ENCODE results near the gene PRPF19.

PRPF19 gene

DNA sequence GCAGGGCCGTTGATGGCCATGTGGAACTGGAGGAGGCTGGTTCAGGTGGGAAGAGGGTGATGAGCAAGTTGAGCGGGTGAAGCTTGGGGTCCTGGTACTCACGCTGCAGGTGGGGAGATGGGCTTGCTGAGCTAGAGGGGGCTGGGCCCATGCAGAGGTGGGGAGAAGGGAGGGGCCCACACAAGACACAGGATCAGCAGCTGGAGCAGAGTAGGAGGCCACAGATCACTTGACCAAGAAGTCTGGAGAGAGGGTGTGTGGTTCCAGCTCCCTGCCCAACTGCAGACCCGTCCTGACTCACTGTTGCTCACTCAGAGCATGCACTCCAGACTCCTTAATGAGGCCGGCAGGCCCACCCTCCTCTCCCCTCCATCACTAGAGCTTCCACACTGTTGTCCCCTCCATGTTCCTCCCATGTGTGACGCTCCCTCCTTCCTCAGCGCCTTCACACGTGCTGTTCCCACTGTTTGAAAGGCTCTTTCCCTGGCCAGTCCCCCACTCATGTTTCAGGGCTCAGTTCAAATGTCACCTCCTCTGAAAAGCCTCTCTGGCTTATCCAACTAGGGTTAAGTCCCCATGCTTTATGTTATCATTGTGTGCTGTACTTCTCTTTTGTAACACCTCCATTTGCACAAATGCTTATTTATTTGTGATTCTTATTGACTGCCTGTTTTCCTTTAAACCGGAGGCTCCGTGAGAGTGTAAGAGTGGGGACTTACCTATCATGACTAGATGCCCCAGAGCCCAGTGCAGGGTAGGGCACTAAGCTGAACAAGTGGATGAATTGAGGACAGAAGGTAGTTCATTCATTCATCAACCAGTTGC lies 62.1 kb downstream of the PRPF19 start:
- TF ChIP-seq POLR2A (IDR thresholded peaks at IDR 0.05; ENCODE audit: low read depth, low read length), result no peak
- DNase-seq (ENCODE audit: insufficient read length, low spot score) (no peak), FAIRE-seq (no peak)

DNA sequence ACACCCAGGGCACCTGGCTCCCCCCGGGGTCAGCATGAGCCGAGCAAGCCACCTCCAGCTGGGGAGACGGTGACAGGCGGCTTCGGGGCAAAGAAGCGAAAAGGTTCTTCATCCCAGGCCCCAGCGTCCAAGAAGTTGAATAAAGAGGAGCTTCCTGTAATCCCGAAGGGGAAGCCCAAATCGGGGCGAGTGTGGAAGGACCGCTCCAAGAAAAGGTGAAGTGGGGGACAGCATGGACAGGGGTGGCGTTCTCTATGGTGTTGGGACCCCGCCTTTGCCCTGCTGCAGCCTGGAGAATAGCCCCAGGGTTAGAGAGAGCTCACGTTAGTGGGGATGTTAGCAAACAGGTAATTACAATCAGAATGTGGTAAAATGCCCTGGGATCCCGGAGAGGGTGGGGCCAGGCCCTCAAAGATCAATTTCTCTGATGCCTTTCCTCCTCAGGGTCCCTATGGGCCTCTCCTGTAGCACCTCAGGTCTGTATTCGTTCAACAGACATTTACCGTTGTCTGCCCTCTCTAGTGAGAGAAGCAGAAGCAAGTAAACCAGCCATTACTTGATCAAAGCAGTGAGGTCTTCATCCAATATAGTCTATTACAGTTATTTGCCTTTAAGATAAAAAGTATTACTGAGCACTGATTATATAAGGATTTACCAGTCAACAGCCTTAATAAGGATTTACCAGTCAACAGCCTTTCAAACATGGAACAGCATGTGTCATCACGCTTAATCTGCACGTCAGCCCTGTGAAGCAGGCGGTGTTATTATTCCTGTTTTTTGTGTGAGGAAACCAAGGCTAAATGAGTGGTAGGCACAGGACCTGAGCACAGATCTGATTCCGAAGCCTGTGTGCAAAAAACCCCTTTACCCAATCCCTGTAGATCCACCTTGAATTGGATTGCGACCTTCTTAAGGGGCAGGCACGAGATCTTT lies 63.5 kb downstream of the PRPF19 start:
- DNase-seq (ENCODE audit: insufficient read length, low spot score), result no peak
- FAIRE-seq, result no peak

DNA sequence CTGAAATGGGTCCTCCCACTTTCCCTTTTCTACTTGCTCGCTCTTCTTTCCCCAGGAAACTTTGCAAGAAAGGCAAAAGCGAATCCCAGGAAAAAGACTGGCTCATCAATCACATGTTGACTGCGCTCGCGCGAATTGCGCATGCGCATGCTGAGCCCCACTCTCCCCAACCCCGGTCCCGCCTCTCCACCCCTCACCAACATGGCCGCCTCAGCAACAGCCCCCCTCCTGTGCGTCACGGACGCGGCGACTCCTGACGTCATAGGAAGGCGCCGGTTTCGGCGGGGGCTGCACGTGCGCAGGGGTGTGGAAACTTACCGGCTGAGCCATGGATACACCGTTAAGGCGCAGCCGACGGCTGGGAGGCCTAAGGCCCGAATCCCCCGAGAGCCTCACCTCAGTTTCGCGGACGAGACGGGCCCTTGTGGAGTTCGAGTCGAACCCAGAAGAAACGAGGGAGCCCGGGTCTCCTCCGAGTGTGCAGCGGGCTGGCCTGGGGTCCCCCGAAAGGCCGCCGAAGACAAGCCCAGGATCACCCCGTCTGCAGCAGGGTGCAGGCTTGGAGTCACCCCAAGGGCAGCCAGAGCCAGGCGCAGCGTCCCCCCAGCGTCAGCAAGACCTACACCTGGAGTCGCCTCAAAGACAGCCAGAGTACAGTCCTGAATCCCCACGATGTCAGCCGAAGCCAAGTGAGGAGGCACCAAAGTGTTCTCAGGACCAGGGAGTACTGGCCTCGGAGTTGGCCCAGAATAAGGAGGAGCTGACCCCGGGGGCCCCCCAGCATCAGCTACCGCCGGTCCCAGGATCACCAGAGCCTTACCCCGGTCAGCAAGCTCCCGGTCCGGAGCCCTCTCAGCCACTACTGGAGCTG lies 64.4 kb downstream of the PRPF19 start, which contains the start of gene CCDC86:
TSS of gene CCDC86 (plus strand) at position 317 of the 871 bp plus-strand sequence. CDS start at position 329, 12 bp downstream.
- no peak for FAIRE-seq
- DNase-seq (ENCODE audit: insufficient read length, low spot score), result peak; percentile 96
- TF ChIP-seq POLR2A (IDR thresholded peaks at IDR 0.05; ENCODE audit: low read depth, low read length), result peak; percentile 79

More for the DNA sequence above, 63.5 kb downstream of the PRPF19 start:
- TF ChIP-seq POLR2A (IDR thresholded peaks at IDR 0.05; ENCODE audit: low read depth, low read length), result no peak
